ENCODE data around the gene RNF14.

Gene RNF14

GRCh38 chr5:141928051-141928450, 40.9 kb upstream of the RNF14 start:
- no peak for DNase-seq (ENCODE audit: insufficient read length, low spot score)
- no peak for TF ChIP-seq CTCF (IDR thresholded peaks at IDR 0.05; ENCODE audit: insufficient read depth, missing control alignments)
- no peak for FAIRE-seq

GRCh38 chr5:141929398-141930058, 39.4 kb upstream of the RNF14 start:
- no peak for FAIRE-seq
- DNase-seq (ENCODE audit: insufficient read length, low spot score): no peak
- TF ChIP-seq CTCF (IDR thresholded peaks at IDR 0.05; ENCODE audit: insufficient read depth, missing control alignments): no peak

- DNase-seq (ENCODE audit: insufficient read length, low spot score) (no peak), FAIRE-seq (no peak)
- no peak for TF ChIP-seq CTCF (IDR thresholded peaks at IDR 0.05; ENCODE audit: insufficient read depth, missing control alignments)
Observed at GRCh38 chr5:141931694-141932093, 37.2 kb upstream of the RNF14 start.

GRCh38 chr5:141933151-141933550, 35.8 kb upstream of the RNF14 start:
- no peak for DNase-seq (ENCODE audit: insufficient read length, low spot score)
- no peak for TF ChIP-seq CTCF (IDR thresholded peaks at IDR 0.05; ENCODE audit: insufficient read depth, missing control alignments)
- no peak for FAIRE-seq

DNA sequence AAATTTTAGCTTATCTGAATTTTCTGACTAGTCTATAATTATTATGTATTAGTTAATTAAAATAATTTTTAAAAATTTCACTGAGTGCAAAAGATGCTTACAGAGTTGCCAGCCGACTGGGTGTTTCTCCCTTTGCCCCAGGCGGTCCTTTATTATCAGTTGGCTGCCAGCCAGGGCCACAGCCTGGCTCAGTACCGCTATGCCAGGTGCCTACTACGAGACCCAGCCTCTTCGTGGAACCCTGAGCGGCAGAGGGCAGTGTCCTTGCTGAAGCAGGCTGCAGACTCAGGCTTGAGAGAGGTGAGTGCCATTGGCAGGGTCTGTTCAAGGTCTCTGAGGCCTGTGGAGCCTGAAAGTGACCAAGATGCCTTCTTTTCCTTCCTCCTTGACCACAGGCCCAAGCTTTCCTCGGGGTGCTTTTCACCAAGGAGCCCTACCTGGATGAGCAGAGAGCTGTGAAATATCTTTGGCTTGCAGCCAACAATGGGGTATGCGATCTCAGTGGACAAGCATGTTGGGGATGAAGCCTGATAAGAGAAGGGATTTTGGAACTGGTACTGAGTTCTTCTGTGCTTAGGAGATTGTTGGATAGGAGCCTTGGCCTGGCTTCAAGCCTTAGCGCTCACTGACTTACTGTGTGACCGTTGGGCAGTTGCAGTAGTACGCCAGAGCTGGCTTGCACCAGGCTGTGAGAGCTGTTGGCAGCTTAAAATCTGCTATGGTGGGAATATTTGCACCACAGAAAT, 34.6 kb upstream of the RNF14 start:
- no peak for FAIRE-seq

DNA sequence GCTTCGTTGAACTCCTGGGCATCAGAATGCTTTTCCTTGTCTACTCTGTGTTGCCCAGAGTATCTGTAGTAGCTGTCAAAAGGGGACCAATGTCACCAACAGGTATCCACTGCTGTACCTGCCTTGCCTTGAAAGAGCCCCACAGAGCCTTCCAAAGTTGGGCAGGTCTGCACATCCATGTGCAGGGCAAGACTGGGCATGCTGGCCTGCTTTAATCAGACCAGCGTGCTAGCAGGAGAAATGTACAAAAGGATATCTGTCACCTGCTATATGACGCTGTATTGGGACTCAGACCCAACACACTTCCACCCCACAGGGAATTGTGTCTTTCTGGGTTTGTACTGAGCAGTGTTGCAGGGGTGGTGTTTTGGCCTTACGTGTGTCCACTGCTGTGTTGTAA, 33.4 kb upstream of the RNF14 start:
- no peak for TF ChIP-seq CTCF (IDR thresholded peaks at IDR 0.05; ENCODE audit: insufficient read depth, missing control alignments)
- FAIRE-seq: no peak
- no peak for DNase-seq (ENCODE audit: insufficient read length, low spot score)

More for the DNA sequence above, 34.6 kb upstream of the RNF14 start:
- no peak for TF ChIP-seq CTCF (IDR thresholded peaks at IDR 0.05; ENCODE audit: insufficient read depth, missing control alignments)
- no peak for DNase-seq (ENCODE audit: insufficient read length, low spot score)

DNA sequence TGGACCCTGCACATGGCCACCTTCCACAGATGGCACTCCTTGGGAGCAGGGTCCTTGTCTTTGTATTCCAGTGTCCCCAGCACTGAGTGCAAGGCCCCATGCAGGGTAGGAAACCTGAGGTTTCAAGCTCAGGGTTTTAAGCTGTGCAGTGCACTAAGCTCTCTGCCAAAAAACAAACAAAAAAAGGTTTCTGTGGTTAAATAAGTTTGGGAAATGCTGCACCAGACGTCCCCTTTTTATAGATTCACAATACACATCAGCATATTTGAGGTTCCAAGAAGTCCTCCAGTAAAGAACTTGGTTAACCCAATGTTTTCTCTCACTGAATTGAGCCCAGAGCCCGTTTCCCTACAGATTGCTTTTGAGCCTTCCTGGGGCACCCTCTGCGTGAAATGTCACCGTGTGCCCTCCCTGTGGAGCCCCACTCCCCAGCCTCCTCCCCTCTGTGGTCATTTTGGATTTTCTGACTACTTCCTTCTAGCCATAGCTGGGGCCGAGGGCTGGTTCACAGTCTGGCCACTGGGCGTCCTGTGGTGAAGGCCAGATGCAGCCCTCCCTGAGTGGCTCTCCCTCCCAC, 28.1 kb upstream of the RNF14 start:
- FAIRE-seq (no peak), DNase-seq (ENCODE audit: insufficient read length, low spot score) (no peak)
- no peak for TF ChIP-seq CTCF (IDR thresholded peaks at IDR 0.05; ENCODE audit: insufficient read depth, missing control alignments)

All from D721Med (cell line).